IMR-90 (cell line): ENCODE measurements around the gene EPB41L2. TPM values are rescaled to one million over a fixed set of nuclear protein-coding genes. Genes with fewer than 3 reads are reported as not detected.

Experiments
- ATAC-seq: fragments of 200-7000 bp; cut with Tn5 transposase; 2 replicates; pipeline ENCODE4 v1.9.1; 2020; ENCODE audit warnings: low read depth, mild to moderate bottlenecking, moderate library complexity
- BruUV-seq: library from RNA; stranded (reverse); fragments of 400-500 nt; replicated peaks from 2 replicates; lab custom pipeline; 2021; lab: Mats Ljungman, UMichigan
- CTCF ChIA-PET: fragments of 300-600 bp; formaldehyde crosslinking; extraction: SDS; loops from one replicate; lab custom pipeline; 2021; ENCODE audit warnings: antibody characterized with exemption; lab: Yijun Ruan, JAX
- POLR2A ChIA-PET: fragments of 300-600 bp; sonication (Branson Sonifier 250); formaldehyde crosslinking; loops from one replicate; lab custom pipeline; 2022; ENCODE audit warnings: antibody characterized with exemption; ENCODE audit not compliant: unreplicated experiment; lab: Charles Lee
- DNase-seq: peaks from one replicate; pipeline ENCODE4 v3.0.0; 2013
- H2AFZ ChIP-seq: replicated peaks from 2 replicates; pipeline ENCODE3; 2013; ENCODE audit warnings: low read length, mild to moderate bottlenecking; ENCODE audit not compliant: poor library complexity
- H2AK5ac ChIP-seq: 2 replicates; pipeline ENCODE4 v1.6.1; 2013; ENCODE audit warnings: low read depth, low read length, inconsistent platforms
- H2AK9ac ChIP-seq: replicated peaks from 2 replicates; pipeline ENCODE3; 2013; ENCODE audit warnings: mild to moderate bottlenecking, low read depth, low read length, moderate library complexity; ENCODE audit not compliant: poor library complexity
- H2BK120ac ChIP-seq: 2 replicates; pipeline ENCODE4 v1.6.1; 2013; ENCODE audit warnings: low read depth, low read length, inconsistent platforms
- H2BK15ac ChIP-seq: 3 replicates; pipeline ENCODE4 v1.6.1; 2013; ENCODE audit warnings: low read depth, low read length, inconsistent platforms
- H2BK20ac ChIP-seq: 2 replicates; pipeline ENCODE4 v1.6.1; 2013; ENCODE audit warnings: low read depth, mild to moderate bottlenecking, inconsistent platforms, low read length, moderate library complexity
- H2BK5ac ChIP-seq: 2 replicates; pipeline ENCODE4 v1.6.1; 2013; ENCODE audit warnings: mild to moderate bottlenecking, low read depth, low read length, inconsistent platforms; ENCODE audit not compliant: poor library complexity, severe bottlenecking
- H3K14ac ChIP-seq: replicated peaks from 2 replicates; pipeline ENCODE4 v1.6.1; 2013; ENCODE audit warnings: low read depth, low read length, inconsistent platforms
- H3K18ac ChIP-seq: 2 replicates; pipeline ENCODE4 v1.6.1; 2013; ENCODE audit warnings: low read depth, low read length, control low read depth
- H3K23ac ChIP-seq: 2 replicates; pipeline ENCODE4 v1.6.1; 2013; ENCODE audit warnings: low read depth, low read length, inconsistent platforms
- H3K27ac ChIP-seq: 2 replicates; pipeline ENCODE4 v1.5.1; 2013; ENCODE audit warnings: mild to moderate bottlenecking, control low read depth, low read length; ENCODE audit not compliant: insufficient read depth
- H3K27me3 ChIP-seq: 2 replicates; pipeline ENCODE4 v1.6.1; 2013; ENCODE audit warnings: low read length; ENCODE audit not compliant: control insufficient read depth, insufficient read depth
- H3K36me3 ChIP-seq: 2 replicates; pipeline ENCODE4 v1.6.1; 2013; ENCODE audit warnings: low read length, mixed read lengths; ENCODE audit not compliant: control insufficient read depth, insufficient read depth
- H3K4ac ChIP-seq: 2 replicates; pipeline ENCODE4 v1.6.1; 2013; ENCODE audit warnings: low read depth, low read length, inconsistent platforms
- H3K4me1 ChIP-seq: 2 replicates; pipeline ENCODE4 v1.6.1; 2013; ENCODE audit warnings: low read length, mixed read lengths; ENCODE audit not compliant: control insufficient read depth, insufficient read depth
- H3K4me2 ChIP-seq: 2 replicates; pipeline ENCODE4 v1.6.1; 2013; ENCODE audit warnings: low read depth, mild to moderate bottlenecking, control low read depth, low read length, moderate library complexity
- H3K4me3 ChIP-seq: 2 replicates; pipeline ENCODE4 v1.5.1; 2013; ENCODE audit warnings: low read depth, mild to moderate bottlenecking, control low read depth, low read length, moderate library complexity; ENCODE audit not compliant: insufficient read depth
- H3K56ac ChIP-seq: 2 replicates; pipeline ENCODE4 v1.6.1; 2013; ENCODE audit warnings: low read length, inconsistent platforms; ENCODE audit not compliant: insufficient read depth; ENCODE audit errors: extremely low read depth
- H3K79me1 ChIP-seq, 2 experiments: 2 replicates each; pipeline ENCODE4 v1.6.1; 2013; ENCODE audit warnings: low read length in 2 of 2, inconsistent platforms in 1 of 2, low read depth in 1 of 2
- H3K9ac ChIP-seq: 2 replicates; pipeline ENCODE4 v1.6.1; 2013; ENCODE audit warnings: low read depth, low read length, control low read depth
- H3K9me1 ChIP-seq: 2 replicates; pipeline ENCODE4 v1.6.1; 2013; ENCODE audit warnings: low read length, inconsistent platforms; ENCODE audit not compliant: insufficient read depth
- H3K9me3 ChIP-seq: 2 replicates; pipeline ENCODE4 v1.6.1; 2013; ENCODE audit warnings: low read length; ENCODE audit not compliant: control insufficient read depth, insufficient read depth
- H4K20me1 ChIP-seq: 2 replicates; pipeline ENCODE4 v1.6.1; 2013; ENCODE audit warnings: low read length, inconsistent platforms; ENCODE audit not compliant: insufficient read depth
- H4K5ac ChIP-seq: 2 replicates; pipeline ENCODE4 v1.6.1; 2013; ENCODE audit warnings: mild to moderate bottlenecking, low read depth, low read length, control low read depth
- H4K8ac ChIP-seq, 2 experiments: 2 replicates each; pipeline ENCODE4 v1.6.1; 2013; ENCODE audit warnings: low read depth in 2 of 2, low read length in 2 of 2, control low read depth in 1 of 2, inconsistent platforms in 1 of 2
- H4K91ac ChIP-seq: 2 replicates; pipeline ENCODE4 v1.6.1; 2013; ENCODE audit warnings: low read depth, low read length, inconsistent platforms; ENCODE audit not compliant: insufficient read depth
- BHLHE40 ChIP-seq: fragments of 150-350 bp; IDR thresholded peaks from 2 replicates; pipeline ENCODE4 v1.6.1; 2016; ENCODE audit warnings: mild to moderate bottlenecking, low read depth, low read length
- CHD1 ChIP-seq: IDR thresholded peaks from 2 replicates; pipeline ENCODE4 v1.6.1; 2012; ENCODE audit warnings: low read depth, low read length, improper control_type of control experiment
- CTCF ChIP-seq: conservative IDR thresholded peaks from 2 replicates; pipeline ENCODE4 v1.5.1; 2012; ENCODE audit warnings: mild to moderate bottlenecking, low read depth, low read length, improper control_type of control experiment
- ELK1 ChIP-seq: fragments of 150-350 bp; IDR thresholded peaks from 2 replicates; pipeline ENCODE4 v1.6.1; 2016; ENCODE audit warnings: low read depth, mild to moderate bottlenecking, low read length, moderate library complexity, borderline replicate concordance
- FOS ChIP-seq: fragments of 150-350 bp; IDR thresholded peaks from 2 replicates; pipeline ENCODE4 v1.6.1; 2016; ENCODE audit warnings: low read depth, low read length
- MAFK ChIP-seq: IDR thresholded peaks from 2 replicates; pipeline ENCODE4 v1.6.1; 2012; ENCODE audit warnings: low read depth, low read length, improper control_type of control experiment
- MAZ ChIP-seq: IDR thresholded peaks from 2 replicates; pipeline ENCODE4 v1.6.1; 2012; ENCODE audit warnings: low read depth, mild to moderate bottlenecking, low read length, improper control_type of control experiment, moderate library complexity, borderline replicate concordance
- NFE2L2 ChIP-seq: fragments of 150-350 bp; IDR thresholded peaks from 2 replicates; pipeline ENCODE4 v1.6.1; 2016; ENCODE audit warnings: low read depth, mild to moderate bottlenecking, low read length
- POLR2A ChIP-seq: IDR thresholded peaks from 2 replicates; pipeline ENCODE4 v1.6.1; 2012; ENCODE audit warnings: mild to moderate bottlenecking, low read depth, low read length
- RAD21 ChIP-seq: IDR thresholded peaks from 2 replicates; pipeline ENCODE4 v1.6.1; 2012; ENCODE audit warnings: low read length, improper control_type of control experiment
- RCOR1 ChIP-seq: IDR thresholded peaks from 2 replicates; pipeline ENCODE4 v1.6.1; 2012; ENCODE audit warnings: mild to moderate bottlenecking, low read length, improper control_type of control experiment; ENCODE audit not compliant: insufficient replicate concordance
- SMC3 ChIP-seq: fragments of 150-350 bp; IDR thresholded peaks from 2 replicates; pipeline ENCODE4 v1.6.1; 2016; ENCODE audit warnings: low read depth, mild to moderate bottlenecking, antibody characterized with exemption, low read length, moderate library complexity
- USF2 ChIP-seq: fragments of 150-350 bp; IDR thresholded peaks from 2 replicates; pipeline ENCODE4 v1.6.1; 2017; ENCODE audit warnings: mild to moderate bottlenecking, antibody characterized with exemption, low read length, low read depth
- dilution Hi-C: fragments of 300-500 bp; cut with HindIII; formaldehyde crosslinking; loops from one replicate; pipeline ENCODE4 v1.14.3; 2018; ENCODE audit warnings: low sequenced_read_pairs; ENCODE audit not compliant: unreplicated experiment
- in situ Hi-C: fragments of 300-500 bp; cut with MboI; formaldehyde crosslinking; loops from 3 replicates; pipeline ENCODE4 v1.14.3; 2019; ENCODE audit warnings: low sequenced_read_pairs, inconsistent platforms, mixed read lengths
- intact Hi-C: fragments of 100-400 bp; cut with micrococcal nuclease; formaldehyde crosslinking; loops from 2 replicates; pipeline ENCODE4 v1.10.0; 2022
- polyA plus RNA-seq, 3 experiments: library from polyadenylated mRNA; depleted of rRNA; stranded (reverse); fragments of >200 nt; gene quantifications; 2 replicates each; pipeline ENCODE4 v1.2.3, GENCODE V29; 2012; ENCODE audit warnings: low replicate concordance in 1 of 3
- total RNA-seq: library from RNA; depleted of rRNA; stranded (reverse); fragments of >200 nt; gene quantifications from 2 replicates; pipeline ENCODE4 v1.2.3, GENCODE V29; 2012

EPB41L2 gene
- total and polyA plus RNA-seq, 2 of the 4 experiments (the other 2 are of a cell fraction) = 85.7 to 99.8 TPM

- Histone ChIP-seq H3K18ac (no peak overlapping the region), H3K36me3 (no peaks in the 10 kb centered on the region), H3K4me2 (no peak overlapping the region), H3K56ac (no peak overlapping the region), H4K91ac (no peak overlapping the region), H2BK15ac (no peak overlapping the region), H3K9me3 (no peaks in the 10 kb centered on the region), H2BK5ac (no peak overlapping the region), H3K9ac (no peak overlapping the region), H3K4ac (no peak overlapping the region), H3K4me3 (no peak overlapping the region), H2BK120ac (no peak overlapping the region), H4K20me1 (no peaks in the 10 kb centered on the region), H4K5ac (no peak overlapping the region), H3K9me1 (no peaks in the 10 kb centered on the region), H3K27me3 (peaks cover 5% of the 10 kb centered on the region), H3K27ac (no peak overlapping the region), H3K23ac (no peak overlapping the region), H2AFZ (no peak overlapping the region), H3K4me1 (no peaks in the 10 kb centered on the region), H4K8ac (no peak overlapping the region), H2BK20ac (no peak overlapping the region), H3K14ac (no peak overlapping the region), H2AK9ac (no peak overlapping the region), H3K79me1 (no peaks in the 10 kb centered on the region), H2AK5ac (no peak overlapping the region)
- dilution Hi-C loops (no loop called here), intact Hi-C loops (no loop called here), in situ Hi-C loops (no loop called here)
- ChIA-PET CTCF (no interaction called here), POLR2A (no interaction called here)
- ATAC-seq (peak; percentile 40; the same call in 1 of the 2 replicates), DNase-seq (peak; percentile 59)
- TF ChIP-seq RAD21 = no peak
- TF ChIP-seq MAZ = no peak
- TF ChIP-seq CTCF = no peak
- TF ChIP-seq FOS = no peak
- TF ChIP-seq POLR2A = no peak
- TF ChIP-seq RCOR1 = no peak
- TF ChIP-seq ELK1 = no peak
- no peak for TF ChIP-seq SMC3
- TF ChIP-seq USF2 = no peak
- TF ChIP-seq CHD1 = no peak
- TF ChIP-seq MAFK = no peak
- no peak for TF ChIP-seq NFE2L2
- TF ChIP-seq BHLHE40 = no peak
- no TSS peak for BruUV-seq
These were observed 266.6 kb downstream of the EPB41L2 start for GRCh38 chr6:130796313-130796905.
